PC-3 (cell line): ENCODE results near the gene SPRR1A.

Experiments used
- CTCF ChIP-seq: fragments of 300-600 bp; sonication (generic); conservative IDR thresholded peaks from 2 replicates; pipeline ENCODE4 v1.5.1; 2017; ENCODE audit warnings: antibody characterized with exemption, low read depth, mild to moderate bottlenecking, low read length
- EZH2phosphoT487 ChIP-seq: fragments of 300-600 bp; sonication (generic); IDR thresholded peaks from 2 replicates; pipeline ENCODE4 v1.6.1; 2018; ENCODE audit warnings: mild to moderate bottlenecking, antibody characterized with exemption, low read length, borderline replicate concordance

- TF ChIP-seq CTCF (no peak), EZH2phosphoT487 (no peak)
Measured at GRCh38 chr1:152968248-152968647, 15.6 kb upstream of the SPRR1A start.
